Measurements from ENCODE around the gene UNC80.

Gene UNC80

GRCh38 chr2:209922116-209922515 is 150.5 kb downstream of the UNC80 start:
- DNase-seq (ENCODE audit: low spot score) = no peak
- no peak for TF ChIP-seq CTCF (IDR thresholded peaks at IDR 0.05; ENCODE audit: extremely low read depth, missing control alignments)

GRCh38 chr2:209929369-209929768 is 157.7 kb downstream of the UNC80 start:
- no peak for DNase-seq (ENCODE audit: low spot score)
- TF ChIP-seq CTCF (IDR thresholded peaks at IDR 0.05; ENCODE audit: extremely low read depth, missing control alignments) = no peak

- no peak for TF ChIP-seq CTCF (IDR thresholded peaks at IDR 0.05; ENCODE audit: extremely low read depth, missing control alignments)
- DNase-seq (ENCODE audit: low spot score) = no peak
Observed at GRCh38 chr2:209933499-209934483, 162.2 kb downstream of the UNC80 start.

GRCh38 chr2:209936106-209936666 is 164.6 kb downstream of the UNC80 start:
- no peak for TF ChIP-seq CTCF (IDR thresholded peaks at IDR 0.05; ENCODE audit: extremely low read depth, missing control alignments)
- DNase-seq (ENCODE audit: low spot score) = no peak

GRCh38 chr2:209937893-209938292 is 166.3 kb downstream of the UNC80 start:
- TF ChIP-seq CTCF (IDR thresholded peaks at IDR 0.05; ENCODE audit: extremely low read depth, missing control alignments) = no peak
- no peak for DNase-seq (ENCODE audit: low spot score)

GRCh38 chr2:209938906-209939305 is 167.3 kb downstream of the UNC80 start:
- no peak for TF ChIP-seq CTCF (IDR thresholded peaks at IDR 0.05; ENCODE audit: extremely low read depth, missing control alignments)
- DNase-seq (ENCODE audit: low spot score) = no peak

- no peak for TF ChIP-seq CTCF (IDR thresholded peaks at IDR 0.05; ENCODE audit: extremely low read depth, missing control alignments)
- DNase-seq (ENCODE audit: low spot score) = no peak
Observed at GRCh38 chr2:209940936-209941335, 169.3 kb downstream of the UNC80 start.
